Hindlimb muscle (tissue), 1 donor: Measurements from ENCODE around the gene OGT. TPM values are rescaled to one million over a fixed set of nuclear protein-coding genes. Genes with fewer than 3 reads are reported as not detected.
"Not testable (repeated sequence)": the region's sequence is repeated elsewhere in the genome, so short reads cannot be mapped to it uniquely, and the experiment has no call there.

Experiments
- DNase-seq: peaks from one replicate; pipeline ENCODE4 v3.0.0-alpha.2; 2013
- polyA plus RNA-seq: library from polyadenylated mRNA; unstranded; fragments of 120-200 nt; gene quantifications from one replicate; pipeline ENCODE4 v1.2.1, GENCODE V29; 2013; ENCODE audit not compliant: insufficient read length

OGT gene
- polyA plus RNA-seq, 1 donor = 145 TPM

GRCh38 chrX:71540801-71541200 lies 7.9 kb downstream of the OGT start:
- no peak for DNase-seq

- DNase-seq = no peak
Measured at GRCh38 chrX:71541210-71542022, 8.5 kb downstream of the OGT start.

DNA sequence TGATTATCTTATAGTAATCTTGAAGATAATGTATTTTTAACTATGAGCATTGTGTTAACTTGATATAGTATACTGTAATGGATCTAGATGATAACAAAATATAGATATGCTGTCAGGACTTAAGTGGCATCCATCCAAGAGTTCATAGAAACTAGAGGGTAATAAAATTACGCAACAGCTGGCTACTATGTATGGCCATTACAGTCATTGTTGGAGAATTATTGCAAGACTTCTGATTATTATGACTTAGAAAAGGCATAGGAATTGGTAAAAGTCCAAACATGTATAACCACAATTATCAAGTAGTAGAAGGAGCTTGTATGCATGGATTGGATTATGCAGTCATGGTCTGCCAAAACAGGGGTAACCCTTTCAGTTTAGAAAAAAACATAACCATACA lies 9.5 kb downstream of the OGT start:
- DNase-seq = no peak

DNA sequence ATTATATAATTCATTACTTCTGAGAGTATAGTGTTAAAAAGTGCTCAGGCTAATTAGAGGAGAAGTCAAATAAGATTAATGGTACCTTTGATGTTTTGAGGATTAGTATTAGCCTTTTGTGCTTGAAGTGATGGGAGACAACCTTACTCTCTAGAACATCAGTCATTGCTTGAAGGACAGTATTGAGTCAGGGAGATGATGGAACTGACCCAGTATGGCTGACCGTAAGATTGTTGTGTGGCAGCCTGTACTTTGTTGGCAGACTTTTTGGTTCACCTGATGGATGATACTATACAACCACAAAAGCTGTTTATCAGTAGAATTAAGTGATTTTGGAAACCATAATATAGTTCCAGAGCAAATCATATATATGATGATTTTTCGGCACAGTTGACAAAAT lies 9.9 kb downstream of the OGT start:
- DNase-seq = no peak

DNA sequence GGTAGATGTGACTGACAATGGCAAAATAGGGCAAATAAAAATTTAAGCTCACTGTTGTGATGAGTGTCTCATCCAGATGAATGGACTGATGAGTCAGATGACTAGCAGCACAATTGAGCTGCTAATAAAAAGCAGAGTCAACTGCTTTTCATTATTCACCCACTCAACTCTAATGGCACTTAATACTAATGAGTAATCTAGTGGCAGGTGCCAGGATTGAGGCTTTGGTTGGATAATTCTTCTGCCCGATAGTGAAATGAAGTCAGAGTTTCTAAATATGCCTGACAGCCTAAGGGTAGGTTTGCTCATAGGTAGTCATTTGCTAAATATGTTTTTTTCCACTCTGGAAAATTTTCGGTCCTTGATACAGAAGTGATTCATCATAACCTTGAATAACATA lies 10.4 kb downstream of the OGT start:
- DNase-seq = no peak

- no peak for DNase-seq
Measured at GRCh38 chrX:71545364-71545763, 12.5 kb downstream of the OGT start.

- DNase-seq = no peak
Measured at GRCh38 chrX:71546879-71547278, 14.0 kb downstream of the OGT start.

DNA sequence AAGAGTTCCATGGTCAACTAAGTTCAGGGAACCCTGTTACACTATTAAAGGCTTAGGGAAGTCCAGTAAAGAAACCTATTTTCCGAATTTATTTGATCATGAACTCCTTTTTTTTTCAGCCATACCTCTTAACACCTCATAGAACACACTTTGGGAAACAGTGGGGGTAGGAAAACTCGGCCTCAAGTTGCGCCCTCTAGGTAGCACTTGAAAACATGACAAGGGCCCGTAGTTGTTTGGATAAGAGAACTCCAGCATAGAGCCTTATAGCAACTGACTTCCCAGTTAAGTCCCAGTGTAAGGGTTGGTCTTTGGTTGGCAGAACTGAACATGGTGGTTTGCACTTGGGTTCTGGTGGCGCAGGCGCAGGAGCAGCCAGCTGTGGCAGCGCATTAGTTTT lies 14.4 kb downstream of the OGT start:
- no peak for DNase-seq

- no peak for DNase-seq
Measured at GRCh38 chrX:71549986-71550385, 17.1 kb downstream of the OGT start.

- no peak for DNase-seq
Measured at GRCh38 chrX:71550578-71550977, 17.7 kb downstream of the OGT start.

DNA sequence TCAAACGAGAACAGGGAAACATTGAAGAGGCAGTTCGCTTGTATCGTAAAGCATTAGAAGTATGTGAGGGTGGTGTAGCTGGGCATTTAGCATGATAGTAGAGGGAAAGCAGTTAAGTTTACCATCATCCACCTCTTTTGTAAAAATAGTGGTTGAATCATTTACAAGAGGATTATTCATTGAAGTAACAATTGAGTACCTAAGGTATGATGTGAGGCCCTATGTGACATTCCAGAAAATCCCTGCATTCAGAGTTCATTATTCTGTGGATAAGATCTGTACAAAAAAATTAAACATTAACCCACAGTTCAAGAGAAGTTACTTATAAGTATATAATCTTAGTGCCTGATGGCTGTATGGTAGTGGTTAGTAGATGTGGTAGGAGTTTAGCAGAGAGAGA lies 23.1 kb downstream of the OGT start:
- no peak for DNase-seq

DNA sequence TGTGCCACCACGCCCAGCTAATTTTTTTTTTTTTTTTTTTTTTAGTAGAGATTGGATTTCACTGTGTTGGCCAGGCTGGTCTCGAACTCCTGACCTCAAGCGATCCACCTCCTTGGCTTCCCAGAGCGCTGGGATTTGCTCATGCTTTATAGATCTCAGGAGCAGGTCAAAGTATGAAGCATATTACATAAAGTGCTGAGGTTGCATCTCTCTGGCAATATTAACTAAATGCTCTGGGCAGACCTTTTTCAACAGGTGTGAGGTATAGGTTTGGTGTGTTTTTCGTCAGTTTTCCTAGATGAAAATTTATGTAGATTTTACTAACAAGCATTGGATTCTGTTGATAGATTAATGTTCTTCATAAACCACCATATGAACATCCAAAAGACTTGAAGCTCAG lies 26.0 kb downstream of the OGT start:
- no peak for DNase-seq

DNA sequence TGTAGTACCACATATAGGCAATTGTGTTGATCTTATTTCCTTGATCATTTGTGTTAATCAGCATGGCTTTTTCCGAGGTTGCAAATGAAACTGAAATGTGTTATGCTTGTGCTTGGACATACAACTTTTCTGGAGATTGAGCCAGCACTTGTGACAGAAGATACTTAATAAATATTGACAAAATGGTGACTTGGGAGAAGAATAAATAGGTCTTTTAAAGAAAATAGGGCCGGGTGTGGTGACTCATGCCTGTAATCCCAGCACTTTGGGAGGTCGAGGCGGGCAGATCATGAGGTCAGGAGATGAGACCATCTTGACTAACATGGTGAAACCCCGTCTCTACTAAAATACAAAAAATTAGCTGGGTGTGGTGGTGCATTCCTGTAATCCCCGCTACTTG lies 26.9 kb downstream of the OGT start:
- not testable (repeated sequence) for DNase-seq

DNA sequence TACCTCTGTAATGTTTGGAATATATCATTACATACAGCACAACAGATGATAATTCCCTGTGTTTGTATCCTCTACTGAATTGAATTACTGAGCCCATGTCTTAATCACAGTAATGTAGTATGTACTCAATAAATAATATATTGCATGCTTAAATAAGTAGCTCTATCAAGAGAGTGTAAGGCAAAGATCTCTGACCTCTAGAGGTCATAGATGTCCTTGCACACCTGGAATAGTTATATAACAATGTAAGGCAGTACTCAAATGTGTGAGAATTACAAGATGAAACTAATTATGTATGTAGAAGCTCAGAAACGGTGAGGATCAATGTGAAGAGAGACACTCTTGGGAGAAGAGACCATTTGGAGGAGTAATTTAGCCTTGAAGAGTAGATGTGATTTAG lies 31.0 kb downstream of the OGT start:
- DNase-seq = no peak

- no peak for DNase-seq
Measured at GRCh38 chrX:71565474-71566041, 32.7 kb downstream of the OGT start.

DNA sequence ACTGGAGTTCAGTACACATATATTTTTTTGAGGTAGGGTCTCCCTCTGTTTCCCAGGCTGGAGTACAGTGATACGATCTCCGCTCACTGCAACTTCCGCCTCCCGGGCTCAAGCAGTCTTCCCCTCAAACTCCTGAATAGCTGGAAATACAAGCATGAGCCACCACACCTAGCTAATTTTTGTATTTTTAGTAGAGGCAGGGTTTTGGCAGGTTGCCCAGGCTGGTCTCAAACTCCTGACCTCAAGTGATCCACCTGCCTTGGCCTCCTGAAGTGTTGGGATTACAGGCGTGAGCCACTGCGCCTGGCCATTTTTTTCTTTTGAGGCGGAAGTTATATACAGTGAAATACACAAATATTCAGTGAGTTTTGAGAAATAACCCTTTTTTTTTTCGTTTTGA lies 38.5 kb downstream of the OGT start:
- not testable (repeated sequence) for DNase-seq

GRCh38 chrX:71573590-71573989 lies 40.7 kb downstream of the OGT start:
- DNase-seq = no peak

- no peak for DNase-seq
Measured at GRCh38 chrX:71577682-71578081, 44.8 kb downstream of the OGT start.

DNA sequence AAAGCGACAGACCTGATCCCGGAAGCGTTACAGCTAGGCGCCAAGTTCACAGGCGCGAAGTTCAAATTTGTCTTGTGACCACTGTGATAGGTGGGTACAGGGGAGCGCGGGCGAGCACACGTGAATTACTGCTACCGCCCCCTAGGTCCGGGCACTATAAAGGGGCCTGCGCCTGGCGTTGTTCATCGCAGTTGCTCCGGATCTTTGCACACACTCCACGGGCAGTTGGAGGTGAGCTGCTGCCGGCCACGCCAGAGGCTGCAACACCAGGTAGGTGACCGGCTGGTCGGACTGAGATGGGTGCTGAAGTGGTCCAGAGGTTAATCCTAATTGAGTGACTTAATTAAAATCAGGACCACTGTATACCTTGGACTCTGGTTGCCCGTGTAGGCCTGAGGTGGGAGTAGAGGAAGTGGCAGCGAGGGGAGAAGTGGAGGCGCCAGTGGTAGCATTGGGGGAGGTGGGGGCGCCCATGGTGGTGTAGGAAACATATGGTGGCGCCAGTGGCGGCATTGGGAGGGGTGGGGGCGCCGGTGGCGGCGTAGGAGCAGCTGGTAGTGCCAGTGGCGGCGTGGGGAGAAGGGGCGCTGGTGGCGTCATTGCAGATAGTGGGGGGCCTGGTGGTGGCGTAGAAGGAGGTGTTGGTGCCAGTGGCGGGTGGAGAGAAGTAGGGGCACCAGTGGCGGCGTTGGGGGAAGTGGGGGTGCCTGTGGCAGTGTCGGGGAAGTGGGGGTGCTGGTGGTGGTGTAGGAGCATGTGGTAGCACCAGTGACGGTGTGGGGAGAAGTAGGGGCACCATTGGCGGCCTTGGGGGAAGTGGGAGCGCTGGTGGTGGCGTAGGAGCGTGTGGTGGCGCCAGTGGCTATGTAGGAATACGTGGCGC lies 45.6 kb downstream of the OGT start, which contains the start of gene GCNA:
GCNA (plus strand) TSS at position 185 of the 883 bp plus-strand sequence. CDS start 2,385 bp downstream, outside the sequence.
- DNase-seq = no peak

GRCh38 chrX:71579136-71579989 lies 46.5 kb downstream of the OGT start:
- no peak for DNase-seq

DNA sequence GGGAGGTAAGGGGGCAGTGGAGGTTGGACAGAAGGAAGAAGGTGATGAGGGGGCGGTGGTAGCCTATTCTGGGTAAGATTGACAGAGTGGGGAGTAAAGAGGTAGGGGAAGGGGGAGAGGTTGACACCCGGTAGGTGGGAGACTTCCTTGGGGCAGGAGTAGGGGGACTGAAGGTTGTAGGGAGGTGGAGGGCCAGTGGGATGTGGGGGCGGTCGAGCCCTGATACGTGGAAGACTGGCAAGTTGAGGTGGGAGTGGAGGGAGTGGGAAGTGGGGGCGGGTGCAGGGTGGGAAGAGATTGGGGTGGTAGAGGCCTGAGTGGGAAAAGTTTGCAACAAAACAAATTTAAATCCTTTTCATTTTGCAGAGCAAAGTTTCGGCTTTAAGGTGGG lies 47.1 kb downstream of the OGT start:
- no peak for DNase-seq

DNA sequence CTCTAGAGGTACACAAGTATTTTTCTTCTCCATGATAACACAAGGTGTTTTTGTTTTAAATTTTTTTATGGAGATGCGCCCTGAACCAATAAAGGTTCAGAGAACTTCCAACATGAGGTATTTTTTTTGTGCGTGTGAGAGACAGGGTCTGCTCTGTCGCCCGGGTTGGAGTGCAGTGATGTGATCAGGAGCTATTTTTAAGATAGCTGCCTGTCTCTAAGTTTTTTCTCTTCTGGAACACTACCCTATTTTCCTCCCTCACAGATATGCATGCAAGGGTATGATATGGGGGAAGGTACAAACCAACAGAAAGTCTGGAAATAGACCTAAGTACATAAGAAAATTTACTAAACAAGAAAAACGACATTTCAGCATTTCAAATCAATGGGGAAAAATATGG lies 48.3 kb downstream of the OGT start:
- no peak for DNase-seq
